Effector CD8-positive, alpha-beta T cell (primary cell): Measurements from ENCODE around the gene MN1.

ENCODE experiments used
- DNase-seq: peaks from one replicate; lab custom pipeline; 2025; lab: John Stamatoyannopoulos, UW

The MN1 gene

GRCh38 chr22:27716074-27716473 is 85.5 kb downstream of the MN1 start:
- no peak for DNase-seq

DNA sequence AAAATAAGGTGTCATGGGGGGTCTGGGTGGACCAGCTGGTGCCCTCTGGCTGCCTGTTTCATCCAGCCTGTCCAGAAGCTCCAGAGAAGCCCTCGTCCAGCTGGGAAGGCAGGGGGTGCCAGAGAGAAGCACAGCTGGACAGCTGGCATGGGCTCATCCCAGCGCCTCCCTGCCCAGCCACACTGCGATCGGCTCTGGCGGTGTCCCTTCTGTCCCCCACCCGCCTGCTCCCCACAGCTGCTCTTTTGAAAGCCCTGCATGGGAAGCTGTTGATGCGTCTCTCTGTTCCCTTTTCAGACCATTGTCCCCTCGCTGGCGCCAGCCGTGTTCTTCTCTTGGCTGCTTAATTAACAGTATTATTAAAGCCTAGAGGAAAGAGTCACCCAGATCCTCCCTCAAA is 86.5 kb downstream of the MN1 start:
- no peak for DNase-seq

DNA sequence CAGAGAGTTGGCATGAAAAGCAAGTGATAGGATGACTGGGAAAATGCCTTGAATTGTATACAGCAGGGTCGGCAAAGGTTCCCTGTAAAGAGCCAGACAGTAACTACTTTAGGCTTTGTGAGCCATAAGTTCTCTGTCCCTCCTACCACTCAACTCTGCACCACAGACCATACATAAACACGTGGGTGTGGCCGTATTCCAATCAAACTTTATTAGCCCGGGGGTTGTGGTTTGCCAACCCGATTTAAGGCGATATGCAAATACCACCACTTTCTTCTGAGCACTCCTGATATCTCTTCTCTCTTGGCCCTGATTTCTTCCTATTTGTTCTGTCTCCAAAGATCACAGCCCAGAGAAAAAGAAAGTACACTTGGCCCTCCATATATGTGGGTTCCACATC is 87.5 kb downstream of the MN1 start:
- DNase-seq = no peak

GRCh38 chr22:27713461-27713860 is 88.1 kb downstream of the MN1 start:
- DNase-seq = no peak

GRCh38 chr22:27711756-27712155 is 89.8 kb downstream of the MN1 start:
- DNase-seq = no peak

- no peak for DNase-seq
Measured at GRCh38 chr22:27711012-27711411, 90.5 kb downstream of the MN1 start.

GRCh38 chr22:27709919-27710675 is 91.5 kb downstream of the MN1 start:
- no peak for DNase-seq

- no peak for DNase-seq
Measured at GRCh38 chr22:27706489-27706888, 95.1 kb downstream of the MN1 start.

DNA sequence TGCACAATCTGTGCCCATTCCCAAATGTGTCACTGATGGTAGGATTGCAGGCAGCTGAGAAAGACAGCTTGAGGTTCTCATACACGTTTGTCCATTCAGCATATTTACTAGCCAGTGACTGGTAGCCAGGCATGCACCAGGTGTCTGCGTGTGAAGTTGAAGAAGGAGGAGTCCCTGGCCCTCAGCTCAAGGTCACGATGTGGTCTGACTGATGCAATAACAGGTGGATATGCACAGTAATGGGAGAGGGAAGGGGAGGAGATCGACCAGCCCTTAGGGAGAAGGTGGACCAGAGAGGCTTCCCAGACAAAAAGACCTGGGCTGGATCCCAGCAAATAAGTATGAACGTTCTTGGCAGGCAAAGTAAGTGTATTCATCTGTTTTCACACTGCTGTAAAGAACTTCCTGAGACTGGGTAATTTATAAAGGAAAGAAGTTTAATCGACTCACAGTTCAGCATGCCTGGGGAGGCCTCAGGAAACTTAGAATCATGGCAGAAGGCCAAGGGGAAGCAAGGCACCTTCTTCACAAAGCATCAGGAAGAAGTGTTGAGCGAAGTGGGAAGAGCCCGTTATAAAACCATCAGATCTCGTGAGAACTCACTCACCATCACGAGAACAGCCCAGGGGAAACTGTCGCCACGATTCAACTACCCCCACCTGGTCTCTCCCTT is 96.0 kb downstream of the MN1 start:
- no peak for DNase-seq

GRCh38 chr22:27704581-27704980 is 97.0 kb downstream of the MN1 start:
- DNase-seq = no peak

DNA sequence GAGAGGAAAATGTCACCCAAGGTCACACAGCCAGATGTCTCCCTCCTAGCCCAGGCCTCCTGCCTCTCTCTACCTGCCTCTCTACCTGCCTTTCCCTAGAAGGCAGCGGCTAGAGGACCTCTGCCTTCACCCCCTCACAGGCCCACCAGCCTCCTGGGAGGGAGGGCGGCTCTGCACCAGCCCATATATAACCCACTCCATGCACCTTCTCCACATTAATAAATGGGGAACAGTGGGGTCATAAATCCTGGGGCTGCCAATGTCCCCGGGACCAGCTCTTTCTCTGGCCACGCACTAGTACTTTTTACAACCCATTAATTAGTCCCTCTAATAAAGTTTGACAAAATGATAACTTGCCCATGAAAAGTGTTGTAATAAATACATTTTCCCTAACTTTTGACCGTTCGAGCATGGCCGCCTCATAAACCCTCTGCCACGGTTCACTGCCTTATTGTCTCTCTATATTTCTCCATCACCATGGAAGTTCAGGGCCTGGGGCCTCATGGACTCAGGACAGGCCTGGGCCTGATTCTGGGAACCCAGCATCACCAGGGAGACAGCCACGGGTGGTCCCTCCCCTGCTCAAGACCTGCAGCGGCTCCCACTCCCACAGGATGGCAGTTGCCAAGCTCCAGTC is 102.1 kb downstream of the MN1 start:
- DNase-seq = no peak

- DNase-seq = no peak
Measured at GRCh38 chr22:27698813-27699212, 102.7 kb downstream of the MN1 start.
